Measurements from ENCODE around the gene PPM1A. TPM values are rescaled to one million over a fixed set of nuclear protein-coding genes. Genes with fewer than 3 reads are reported as not detected.

The PPM1A gene
- total RNA-seq, 3 donors from 2014 or later (not counting 1 experiment from before 2014, with no cell fraction given): 118 to 126 (median 119) TPM

DNA sequence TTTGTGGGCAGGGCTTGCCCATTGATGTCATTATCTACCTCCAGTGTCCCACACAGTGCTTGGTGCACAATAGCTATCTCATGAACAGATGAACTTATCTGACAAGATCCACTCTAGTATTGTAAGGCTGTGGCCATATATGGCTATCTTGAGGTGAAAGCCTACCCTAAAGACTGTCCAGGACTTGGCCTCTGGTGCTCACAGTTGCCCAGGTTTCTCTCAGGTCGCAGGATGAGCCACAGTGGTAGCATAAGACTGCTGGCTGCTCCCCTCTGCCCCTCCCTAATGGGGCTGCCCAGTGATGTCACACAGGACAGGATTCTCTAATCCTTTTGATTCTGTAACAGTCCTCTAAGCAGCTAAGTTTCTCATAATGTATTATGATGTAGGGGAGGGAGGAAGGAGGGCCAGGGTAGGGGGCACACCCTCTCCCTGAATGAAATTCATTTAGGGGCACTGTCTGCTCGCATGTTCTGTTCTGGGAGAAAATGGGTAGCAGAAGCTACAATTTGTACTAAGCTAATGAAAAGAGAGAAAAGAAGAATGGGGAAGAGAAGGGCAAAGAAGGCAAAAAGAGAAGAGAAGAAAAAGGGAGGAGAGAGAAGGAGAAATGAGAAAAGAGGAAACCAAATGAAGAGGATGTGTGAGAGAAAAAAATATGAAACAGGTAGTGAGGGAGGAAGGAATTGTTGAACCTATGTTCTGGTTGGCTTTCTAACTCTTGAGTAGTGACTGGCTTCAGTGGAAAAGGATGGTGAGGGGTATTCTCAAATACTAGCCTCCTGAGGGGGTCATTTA is 3.4 kb upstream of the PPM1A start:
- no peaks in the 10 kb centered on the region for H3K9me3 ChIP-seq (ENCODE audit: control insufficient read depth, insufficient read depth, low read length)
- Mint-ChIP-seq H3K27me3 (ENCODE audit: low read depth in 2 of 2) (peaks cover 0 to 2% of the 10 kb centered on the region in 2 donors), H3K4me3 (no peak overlapping the region), H3K9me3 (no peaks in the 10 kb centered on the region), H3K36me3 (no peaks in the 10 kb centered on the region), H3K27ac (peak overlapping the region in 1 of 2 donors; percentile 51), H3K4me1 (peaks cover 22 to 27% of the 10 kb centered on the region in 2 donors)
- H3K36me3 ChIP-seq (ENCODE audit: control insufficient read depth, insufficient read depth, low read length): no peaks in the 10 kb centered on the region
- WGBS (ENCODE audit: insufficient coverage): 76% methylated on average over 2 of the region's 2 CpGs
- H3K4me3 ChIP-seq (ENCODE audit: low read length): no peak overlapping the region
- H3K27me3 ChIP-seq (ENCODE audit: control insufficient read depth, insufficient read depth, low read length): no peaks in the 10 kb centered on the region
- TF ChIP-seq, protein P1, sequence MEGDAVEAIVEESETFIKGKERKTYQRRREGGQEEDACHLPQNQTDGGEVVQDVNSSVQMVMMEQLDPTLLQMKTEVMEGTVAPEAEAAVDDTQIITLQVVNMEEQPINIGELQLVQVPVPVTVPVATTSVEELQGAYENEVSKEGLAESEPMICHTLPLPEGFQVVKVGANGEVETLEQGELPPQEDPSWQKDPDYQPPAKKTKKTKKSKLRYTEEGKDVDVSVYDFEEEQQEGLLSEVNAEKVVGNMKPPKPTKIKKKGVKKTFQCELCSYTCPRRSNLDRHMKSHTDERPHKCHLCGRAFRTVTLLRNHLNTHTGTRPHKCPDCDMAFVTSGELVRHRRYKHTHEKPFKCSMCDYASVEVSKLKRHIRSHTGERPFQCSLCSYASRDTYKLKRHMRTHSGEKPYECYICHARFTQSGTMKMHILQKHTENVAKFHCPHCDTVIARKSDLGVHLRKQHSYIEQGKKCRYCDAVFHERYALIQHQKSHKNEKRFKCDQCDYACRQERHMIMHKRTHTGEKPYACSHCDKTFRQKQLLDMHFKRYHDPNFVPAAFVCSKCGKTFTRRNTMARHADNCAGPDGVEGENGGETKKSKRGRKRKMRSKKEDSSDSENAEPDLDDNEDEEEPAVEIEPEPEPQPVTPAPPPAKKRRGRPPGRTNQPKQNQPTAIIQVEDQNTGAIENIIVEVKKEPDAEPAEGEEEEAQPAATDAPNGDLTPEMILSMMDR (IDR thresholded peaks at IDR 0.05): no peak
- intact Hi-C loops (cut with micrococcal nuclease): loop anchor here (5.0 kb wide), 1 partner anchor 1517 kb away; the partner anchor contains the start of gene SNAPC1
- ATAC-seq (no peak), DNase-seq (peak in 1 of 2 donors; percentile 27)
- H3K27ac ChIP-seq (ENCODE audit: low read length): no peak overlapping the region
- H3K4me1 ChIP-seq (ENCODE audit: control insufficient read depth, insufficient read depth, low read length): peaks cover 17% of the 10 kb centered on the region

DNA sequence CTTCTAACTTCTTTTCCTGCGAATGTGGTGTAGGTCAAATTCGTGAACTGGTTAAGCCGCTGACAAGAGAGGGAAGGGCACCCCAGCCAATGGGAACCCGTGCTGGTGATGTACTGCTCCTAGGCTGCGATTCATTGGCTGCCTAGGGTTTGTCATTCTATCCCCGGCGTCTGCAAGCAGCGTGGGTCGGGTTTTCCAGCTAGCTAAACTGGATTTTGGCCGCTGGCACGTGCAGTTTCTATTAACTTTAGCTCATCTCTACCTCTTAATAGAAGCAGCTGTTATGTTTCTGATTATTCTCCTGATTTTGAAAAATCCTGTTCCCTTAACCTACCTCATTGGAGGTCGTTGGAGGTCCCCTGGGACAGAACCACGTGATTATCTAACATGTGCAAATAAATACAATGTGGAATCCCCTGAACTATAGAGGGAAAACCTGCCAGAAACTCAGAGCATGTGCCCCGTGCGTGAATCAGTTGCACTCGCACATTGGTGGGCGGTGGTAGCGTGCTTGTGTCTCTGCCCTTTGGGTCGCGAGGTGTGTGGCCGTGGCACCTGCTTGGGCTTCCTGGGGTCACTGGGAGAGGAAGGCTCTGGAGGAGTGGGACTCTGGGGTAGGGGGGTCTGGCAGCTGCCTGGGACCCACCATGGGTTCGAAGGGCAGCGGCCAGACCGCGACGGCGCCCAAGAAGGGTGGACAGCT is 876 bp upstream of the PPM1A start:
- H3K4me1 Mint-ChIP-seq: peaks cover 47 to 52% of the 10 kb centered on the region in 2 donors
- no peaks in the 10 kb centered on the region for H3K36me3 ChIP-seq (ENCODE audit: control insufficient read depth, insufficient read depth, low read length)
- H3K36me3 Mint-ChIP-seq: no peaks in the 10 kb centered on the region
- peak overlapping the region; percentile 100 for H3K27ac Mint-ChIP-seq
- no peaks in the 10 kb centered on the region for H3K9me3 ChIP-seq (ENCODE audit: control insufficient read depth, insufficient read depth, low read length)
- under 1% methylated on average over 27 of the region's 27 CpGs for WGBS (ENCODE audit: insufficient coverage)
- peaks cover 0 to 2% of the 10 kb centered on the region in 2 donors for H3K27me3 Mint-ChIP-seq (ENCODE audit: low read depth in 2 of 2)
- H3K27ac ChIP-seq (ENCODE audit: low read length): peak overlapping the region; percentile 98
- DNase-seq: peak; percentile 67 to 93
- ATAC-seq: peak; percentile 62 to 73 (median 66)
- TF ChIP-seq, protein P1 (IDR thresholded peaks at IDR 0.05): no peak
- intact Hi-C loops (cut with micrococcal nuclease): loop anchor here (2.0 to 5.0 kb wide), 3 partner anchors 97 to 1514 kb away; partner anchors contain the start of gene SNAPC1
- peaks cover 19% of the 10 kb centered on the region for H3K4me1 ChIP-seq (ENCODE audit: control insufficient read depth, insufficient read depth, low read length)
- H3K9me3 Mint-ChIP-seq: no peaks in the 10 kb centered on the region
- H3K27me3 ChIP-seq (ENCODE audit: control insufficient read depth, insufficient read depth, low read length): no peaks in the 10 kb centered on the region
- peak overlapping the region; percentile 99 for H3K4me3 Mint-ChIP-seq
- H3K4me3 ChIP-seq (ENCODE audit: low read length): peak overlapping the region; percentile 86

DNA sequence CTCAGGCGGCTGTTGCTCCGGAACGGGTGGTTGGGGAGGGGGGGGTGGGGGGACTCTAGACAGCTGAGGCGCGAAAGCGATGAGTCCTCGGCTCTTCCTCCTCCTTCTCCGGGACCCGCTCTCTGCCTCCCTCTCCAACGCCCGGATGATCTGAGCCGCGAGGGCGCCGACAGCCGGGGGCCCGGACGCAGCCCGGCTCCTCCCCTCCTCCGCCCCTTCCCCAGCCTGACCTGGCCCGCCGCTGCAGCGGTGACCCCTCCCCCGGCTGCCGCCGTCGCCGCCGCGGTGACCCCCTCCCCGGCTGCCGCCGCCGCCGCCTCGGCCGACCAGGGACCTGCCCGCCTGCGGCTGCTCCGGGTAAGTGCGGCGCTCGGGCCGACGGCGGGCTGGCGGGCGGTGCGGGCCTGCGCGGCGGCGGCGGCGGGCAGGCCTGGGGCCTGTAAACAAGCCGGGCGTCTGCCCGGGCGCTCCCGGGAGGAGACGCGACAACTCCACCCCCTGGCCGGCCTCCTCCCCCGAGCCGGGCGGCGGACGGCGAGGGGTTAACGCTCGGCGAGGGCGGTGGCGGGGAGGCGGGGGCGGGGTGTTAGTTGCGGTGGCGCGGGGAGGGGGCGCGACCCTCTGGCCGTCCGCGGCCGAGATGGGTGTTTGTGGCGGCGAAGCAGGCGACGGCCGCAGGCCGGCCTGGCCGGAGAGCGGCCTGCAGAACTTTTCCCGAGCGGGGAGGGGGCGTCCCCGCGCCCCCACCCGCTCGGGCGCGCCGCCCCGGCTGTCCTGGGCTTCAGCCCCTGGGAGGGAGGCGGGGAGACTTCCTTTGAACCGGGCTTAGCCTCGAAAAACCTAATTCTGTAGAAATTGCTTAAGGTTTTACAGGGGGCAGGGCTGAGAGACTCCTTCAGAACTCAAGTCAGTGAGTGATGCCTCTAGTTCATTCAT is 568 bp downstream of the PPM1A start:
- Mint-ChIP-seq H3K36me3 (no peaks in the 10 kb centered on the region), H3K27me3 (ENCODE audit: low read depth in 2 of 2) (no peaks in the 10 kb centered on the region), H3K27ac (peak overlapping the region; percentile 100), H3K9me3 (no peaks in the 10 kb centered on the region), H3K4me3 (peak overlapping the region; percentile 99), H3K4me1 (peaks cover 58 to 59% of the 10 kb centered on the region in 2 donors)
- intact Hi-C loops (cut with micrococcal nuclease): loop anchor here (1.0 to 5.0 kb wide), 5 partner anchors 83 to 1513 kb away; partner anchors contain the start of gene SNAPC1
- no peaks in the 10 kb centered on the region for H3K9me3 ChIP-seq (ENCODE audit: control insufficient read depth, insufficient read depth, low read length)
- no peaks in the 10 kb centered on the region for H3K36me3 ChIP-seq (ENCODE audit: control insufficient read depth, insufficient read depth, low read length)
- H3K4me3 ChIP-seq (ENCODE audit: low read length): peak overlapping the region; percentile 53
- H3K27me3 ChIP-seq (ENCODE audit: control insufficient read depth, insufficient read depth, low read length): no peaks in the 10 kb centered on the region
- peak; percentile 32 to 64 (median 47) for ATAC-seq
- peak; percentile 58 to 73 for DNase-seq
- peaks cover 19% of the 10 kb centered on the region for H3K4me1 ChIP-seq (ENCODE audit: control insufficient read depth, insufficient read depth, low read length)
- TF ChIP-seq, protein P1 (IDR thresholded peaks at IDR 0.05): no peak
- WGBS (ENCODE audit: insufficient coverage): under 1% methylated on average over 94 of the region's 107 CpGs
- peak overlapping the region; percentile 88 for H3K27ac ChIP-seq (ENCODE audit: low read length)

All from natural killer cell (primary cell).